ENCODE data around the gene PARD3. TPM values are rescaled to one million over a fixed set of nuclear protein-coding genes. Genes with fewer than 3 reads are reported as not detected.

The PARD3 gene
- total and polyA plus RNA-seq, 2 donors (not counting 3 experiments of a cell fraction or from before 2014, with no cell fraction given), result 7.3 to 24.1 TPM

DNA sequence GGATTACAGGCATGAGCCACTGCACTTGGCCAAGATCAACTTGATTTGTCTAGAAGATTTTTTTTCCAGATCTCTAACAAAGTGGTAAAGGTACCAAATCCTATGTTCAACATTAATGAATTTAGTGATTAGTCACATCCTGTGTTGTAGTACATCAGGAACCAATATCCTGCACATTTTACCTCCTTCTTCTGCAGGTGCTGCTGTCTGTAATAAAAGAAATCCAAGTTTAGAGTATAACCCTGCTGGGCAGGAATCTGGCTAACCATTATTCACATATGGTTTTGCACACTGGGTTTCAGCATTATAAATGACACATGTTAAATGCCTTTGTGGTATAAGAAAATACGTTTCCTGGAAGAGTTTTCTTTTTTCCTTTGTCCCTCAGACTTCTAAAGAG is 10.8 kb downstream of the PARD3 start:
- TF ChIP-seq POLR2AphosphoS5 (IDR thresholded peaks at IDR 0.05; ENCODE audit: insufficient read depth, low read depth, low read length) (no peak), JUN (IDR thresholded peaks at IDR 0.05; ENCODE audit: borderline replicate concordance, insufficient read depth, insufficient read length, low read depth) (no peak), MYC (IDR thresholded peaks at IDR 0.05; ENCODE audit: low read depth, low read length) (no peak), GATA2 (IDR thresholded peaks at IDR 0.05; ENCODE audit: insufficient read depth, insufficient read length, low read depth, low read length) (no peak), POLR2A (IDR thresholded peaks at IDR 0.05; ENCODE audit: low read depth, low read length) (no peak), EZH2 (IDR thresholded peaks at IDR 0.05; ENCODE audit: borderline replicate concordance, low read depth, low read length, severe bottlenecking) (no peak), FOS (IDR thresholded peaks at IDR 0.05; ENCODE audit: borderline replicate concordance, insufficient read depth, low read length) (no peak)
- TF ChIP-seq, protein P1, sequence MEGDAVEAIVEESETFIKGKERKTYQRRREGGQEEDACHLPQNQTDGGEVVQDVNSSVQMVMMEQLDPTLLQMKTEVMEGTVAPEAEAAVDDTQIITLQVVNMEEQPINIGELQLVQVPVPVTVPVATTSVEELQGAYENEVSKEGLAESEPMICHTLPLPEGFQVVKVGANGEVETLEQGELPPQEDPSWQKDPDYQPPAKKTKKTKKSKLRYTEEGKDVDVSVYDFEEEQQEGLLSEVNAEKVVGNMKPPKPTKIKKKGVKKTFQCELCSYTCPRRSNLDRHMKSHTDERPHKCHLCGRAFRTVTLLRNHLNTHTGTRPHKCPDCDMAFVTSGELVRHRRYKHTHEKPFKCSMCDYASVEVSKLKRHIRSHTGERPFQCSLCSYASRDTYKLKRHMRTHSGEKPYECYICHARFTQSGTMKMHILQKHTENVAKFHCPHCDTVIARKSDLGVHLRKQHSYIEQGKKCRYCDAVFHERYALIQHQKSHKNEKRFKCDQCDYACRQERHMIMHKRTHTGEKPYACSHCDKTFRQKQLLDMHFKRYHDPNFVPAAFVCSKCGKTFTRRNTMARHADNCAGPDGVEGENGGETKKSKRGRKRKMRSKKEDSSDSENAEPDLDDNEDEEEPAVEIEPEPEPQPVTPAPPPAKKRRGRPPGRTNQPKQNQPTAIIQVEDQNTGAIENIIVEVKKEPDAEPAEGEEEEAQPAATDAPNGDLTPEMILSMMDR (IDR thresholded peaks at IDR 0.05; ENCODE audit: extremely low read depth in 1 of 2, insufficient read depth in 1 of 2, low read depth in 1 of 2, low read length in 2 of 2), result no peak
- TF ChIP-seq, protein P2, sequence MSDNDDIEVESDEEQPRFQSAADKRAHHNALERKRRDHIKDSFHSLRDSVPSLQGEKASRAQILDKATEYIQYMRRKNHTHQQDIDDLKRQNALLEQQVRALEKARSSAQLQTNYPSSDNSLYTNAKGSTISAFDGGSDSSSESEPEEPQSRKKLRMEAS (IDR thresholded peaks at IDR 0.05; ENCODE audit: insufficient read depth, insufficient read length), result no peak
- no peaks in the 10 kb centered on the region for H3K27me3 ChIP-seq (ENCODE audit: control insufficient read depth in 2 of 2, insufficient read depth in 2 of 2, low read length in 2 of 2)
- H3K9me1 ChIP-seq (replicated peaks; ENCODE audit: control insufficient read depth, extremely low read depth, insufficient read depth, low read length), result no peaks in the 10 kb centered on the region
- no peak overlapping the region for H3K9ac ChIP-seq (replicated peaks; ENCODE audit: extremely low read depth, insufficient read depth, low read length)
- intact Hi-C loops (cut with micrococcal nuclease), result no loop called here
- FAIRE-seq (no peak), DNase-seq (ENCODE audit: low read depth, low spot score) (no peak)
- peaks cover 19% of the 10 kb centered on the region for H3K79me2 ChIP-seq (ENCODE audit: control insufficient read depth, insufficient read depth, low read length)
- no peaks in the 10 kb centered on the region for H3K36me3 ChIP-seq (ENCODE audit: control insufficient read depth in 2 of 2, extremely low read depth in 1 of 2, insufficient read depth in 2 of 2, low read length in 2 of 2)
- no peak overlapping the region for H3K4me3 ChIP-seq (replicated peaks in 1 of 3; ENCODE audit: insufficient read depth in 1 of 3, low read depth in 1 of 3, low read length in 3 of 3)
- no TSS peak for BruUV-seq (replicated peaks)
- dilution Hi-C loops (cut with MboI; ENCODE audit: extremely low pct_ligation_motif_present, low sequenced_read_pairs), result no loop called here
- H3K27ac ChIP-seq (ENCODE audit: insufficient read depth, low read depth, low read length), result no peak overlapping the region
- no peaks in the 10 kb centered on the region for H3K9me3 ChIP-seq (replicated peaks; ENCODE audit: control insufficient read depth, insufficient read depth, low read length)
- peaks cover 15% of the 10 kb centered on the region for H3K4me1 ChIP-seq (ENCODE audit: control insufficient read depth, extremely low read depth, insufficient read depth, low read length)
- H2AFZ ChIP-seq (ENCODE audit: low read depth, low read length), result no peak overlapping the region
- no peak overlapping the region for H3K4me2 ChIP-seq (ENCODE audit: insufficient read depth, low read length)
- no peaks in the 10 kb centered on the region for H4K20me1 ChIP-seq (replicated peaks; ENCODE audit: control insufficient read depth, extremely low read depth, insufficient read depth, low read length)
- ChIA-PET POLR2A (no interaction called here), CTCF (no interaction called here)
